Astrocyte of the spinal cord (primary cell): ENCODE data around the gene LSM4.

Experiments
- DNase-seq: peaks from one replicate; pipeline ENCODE4 v3.0.0; 2011; ENCODE audit warnings: low read depth, low spot score
- H3K4me3 ChIP-seq: 2 replicates; pipeline ENCODE4 v1.5.1; 2011; ENCODE audit warnings: low read depth, mild to moderate bottlenecking, low read length, moderate library complexity
- in situ Hi-C: cut with HindIII; loops from 2 replicates; pipeline ENCODE4 v1.10.0; 2017; ENCODE audit warnings: low sequenced_read_pairs
- TF ChIP-seq, protein P1 (sequence below): IDR thresholded peaks from 2 replicates; pipeline ENCODE4 v1.5.1; 2012; ENCODE audit warnings: low read depth, mild to moderate bottlenecking, low read length, inconsistent platforms

LSM4 gene

GRCh38 chr19:18283338-18283737, 39.5 kb downstream of the LSM4 start:
- DNase-seq, result no peak
- H3K4me3 ChIP-seq, result no peak overlapping the region
- TF ChIP-seq, protein P1, sequence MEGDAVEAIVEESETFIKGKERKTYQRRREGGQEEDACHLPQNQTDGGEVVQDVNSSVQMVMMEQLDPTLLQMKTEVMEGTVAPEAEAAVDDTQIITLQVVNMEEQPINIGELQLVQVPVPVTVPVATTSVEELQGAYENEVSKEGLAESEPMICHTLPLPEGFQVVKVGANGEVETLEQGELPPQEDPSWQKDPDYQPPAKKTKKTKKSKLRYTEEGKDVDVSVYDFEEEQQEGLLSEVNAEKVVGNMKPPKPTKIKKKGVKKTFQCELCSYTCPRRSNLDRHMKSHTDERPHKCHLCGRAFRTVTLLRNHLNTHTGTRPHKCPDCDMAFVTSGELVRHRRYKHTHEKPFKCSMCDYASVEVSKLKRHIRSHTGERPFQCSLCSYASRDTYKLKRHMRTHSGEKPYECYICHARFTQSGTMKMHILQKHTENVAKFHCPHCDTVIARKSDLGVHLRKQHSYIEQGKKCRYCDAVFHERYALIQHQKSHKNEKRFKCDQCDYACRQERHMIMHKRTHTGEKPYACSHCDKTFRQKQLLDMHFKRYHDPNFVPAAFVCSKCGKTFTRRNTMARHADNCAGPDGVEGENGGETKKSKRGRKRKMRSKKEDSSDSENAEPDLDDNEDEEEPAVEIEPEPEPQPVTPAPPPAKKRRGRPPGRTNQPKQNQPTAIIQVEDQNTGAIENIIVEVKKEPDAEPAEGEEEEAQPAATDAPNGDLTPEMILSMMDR, result no peak
- in situ Hi-C loops, result no loop called here

- TF ChIP-seq, protein P1, result no peak
- H3K4me3 ChIP-seq, result no peak overlapping the region
- no peak for DNase-seq
- in situ Hi-C loops, result no loop called here
Measured at GRCh38 chr19:18282788-18283141, 40.1 kb downstream of the LSM4 start.

- DNase-seq, result no peak
- TF ChIP-seq, protein P1, result peak; percentile 30
- in situ Hi-C loops, result no loop called here
- peak overlapping the region; percentile 45 for H3K4me3 ChIP-seq
Measured at GRCh38 chr19:18282021-18282787, 40.7 kb downstream of the LSM4 start.

GRCh38 chr19:18281082-18282020, 41.5 kb downstream of the LSM4 start, which contains the start of gene JUND:
JUND (minus strand) TSS chr19:18281622; CDS start chr19:18281484, 138 bp downstream.
- TF ChIP-seq, protein P1, result no peak
- H3K4me3 ChIP-seq, result peak within 1 kb of the TSS; percentile 96
- peak; percentile 99 for DNase-seq
- in situ Hi-C loops, result no loop called here

DNA sequence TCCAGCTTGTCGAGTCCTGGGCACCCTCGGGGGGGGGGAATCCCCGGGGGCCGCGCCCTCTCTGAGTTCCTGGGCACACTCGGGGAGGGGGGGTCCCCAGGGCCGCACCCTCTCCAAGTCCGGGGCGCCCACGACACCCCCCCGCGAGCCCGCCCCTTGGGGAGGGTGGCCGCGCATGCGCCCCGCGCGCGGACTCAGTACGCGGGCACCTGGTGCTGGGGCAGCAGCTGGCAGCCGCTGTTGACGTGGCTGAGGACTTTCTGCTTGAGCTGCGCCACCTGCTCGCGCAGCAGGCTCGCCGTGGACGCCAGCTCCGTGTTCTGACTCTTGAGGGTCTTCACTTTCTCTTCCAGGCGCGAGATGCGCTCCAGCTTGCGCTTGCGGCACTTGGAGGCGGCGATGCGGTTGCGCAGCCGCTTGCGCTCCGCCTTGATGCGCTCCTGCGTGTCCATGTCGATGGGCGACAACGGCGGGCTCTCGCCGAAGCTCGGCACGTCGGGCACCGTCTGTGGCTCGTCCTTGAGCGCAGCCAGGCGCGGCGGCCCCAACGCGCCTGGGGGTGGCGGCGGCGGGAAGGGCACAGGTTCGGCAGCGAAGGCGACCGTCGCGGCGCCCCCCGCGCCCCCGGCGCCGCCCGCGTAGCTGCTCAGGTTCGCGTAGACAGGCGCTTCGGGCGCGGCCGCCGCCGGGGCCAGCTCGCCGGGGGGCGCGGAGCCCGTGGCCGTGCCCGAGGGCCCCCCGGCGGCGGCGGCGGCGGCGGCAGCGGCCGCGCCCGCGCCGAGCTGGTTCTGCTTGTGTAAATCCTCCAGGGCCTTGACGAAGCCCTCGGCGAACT, 42.4 kb downstream of the LSM4 start:
- peak overlapping the region; percentile 96 for H3K4me3 ChIP-seq
- TF ChIP-seq, protein P1, result no peak
- DNase-seq, result peak; percentile 72
- in situ Hi-C loops, result no loop called here

- in situ Hi-C loops, result no loop called here
- peak; percentile 96 for DNase-seq
- TF ChIP-seq, protein P1, result peak; percentile 90
- peak overlapping the region; percentile 96 for H3K4me3 ChIP-seq
Measured at GRCh38 chr19:18279516-18280246, 43.2 kb downstream of the LSM4 start.
